Measurements from ENCODE around the gene ARID1B. TPM values are rescaled to one million over a fixed set of nuclear protein-coding genes. Genes with fewer than 3 reads are reported as not detected.

The ARID1B gene
- total RNA-seq, 2 experiments from 2014 or later: 36.9 to 38.9 TPM

GRCh38 chr6:157108923-157109322, 331.7 kb downstream of the ARID1B start:
- DNase-seq (no peak), ATAC-seq (no peak)
- Mint-ChIP-seq H3K27me3 (no peaks in the 10 kb centered on the region), H3K4me3 (no peak overlapping the region), H3K36me3 (ENCODE audit: low read depth) (peaks cover 22% of the 10 kb centered on the region), H3K27ac (no peak overlapping the region), H3K4me1 (ENCODE audit: low read depth) (peaks cover 27% of the 10 kb centered on the region), H3K9me3 (peaks cover 2% of the 10 kb centered on the region)
- CTCF ChIA-PET: interaction anchor here (1.2 to 3.8 kb wide), 3 partner anchors 9 to 75 kb away, joined by 3 to 12 read pairs (median 5); no protein-coding TSS in a partner anchor
- TF ChIP-seq CTCF (IDR thresholded peaks at IDR 0.05): no peak
- intact Hi-C loops (cut with micrococcal nuclease): loop anchor here (5.0 kb wide), 1 partner anchor 42 kb away; no protein-coding TSS in a partner anchor
- POLR2A ChIA-PET: interaction anchor here (0.9 to 1.3 kb wide), 3 partner anchors 20 to 32 kb away, joined by 3 to 4 read pairs (median 4); no protein-coding TSS in a partner anchor

GRCh38 chr6:157110607-157111006, 333.4 kb downstream of the ARID1B start:
- Mint-ChIP-seq H3K9me3 (peaks cover 2% of the 10 kb centered on the region), H3K4me3 (no peak overlapping the region), H3K36me3 (ENCODE audit: low read depth) (peaks cover 20% of the 10 kb centered on the region), H3K27me3 (no peaks in the 10 kb centered on the region), H3K4me1 (ENCODE audit: low read depth) (peaks cover 23% of the 10 kb centered on the region), H3K27ac (no peak overlapping the region)
- ATAC-seq (no peak), DNase-seq (no peak)
- CTCF ChIA-PET: interaction anchor here (1.1 kb wide), 1 partner anchor 76 kb away, joined by 6 read pairs; no protein-coding TSS in a partner anchor
- intact Hi-C loops (cut with micrococcal nuclease): no loop called here
- POLR2A ChIA-PET: no interaction called here
- TF ChIP-seq CTCF (IDR thresholded peaks at IDR 0.05): no peak

GRCh38 chr6:157113389-157113788, 336.2 kb downstream of the ARID1B start:
- Mint-ChIP-seq H3K9me3 (peaks cover 2% of the 10 kb centered on the region), H3K36me3 (ENCODE audit: low read depth) (peaks cover 20% of the 10 kb centered on the region), H3K4me3 (no peak overlapping the region), H3K27ac (no peak overlapping the region), H3K27me3 (no peaks in the 10 kb centered on the region), H3K4me1 (ENCODE audit: low read depth) (peaks cover under 1% of the 10 kb centered on the region)
- no peak for ATAC-seq
- CTCF ChIA-PET: no interaction called here
- intact Hi-C loops (cut with micrococcal nuclease): no loop called here
- POLR2A ChIA-PET: no interaction called here
- TF ChIP-seq CTCF (IDR thresholded peaks at IDR 0.05): no peak
- no peak for DNase-seq

GRCh38 chr6:157116426-157116825, 339.2 kb downstream of the ARID1B start:
- ATAC-seq (no peak), DNase-seq (no peak)
- H3K36me3 Mint-ChIP-seq (ENCODE audit: low read depth): peaks cover 14% of the 10 kb centered on the region
- no peak overlapping the region for H3K4me3 Mint-ChIP-seq
- H3K27ac Mint-ChIP-seq: no peak overlapping the region
- TF ChIP-seq CTCF (IDR thresholded peaks at IDR 0.05): no peak
- ChIA-PET CTCF (no interaction called here), POLR2A (no interaction called here)
- no peaks in the 10 kb centered on the region for H3K27me3 Mint-ChIP-seq
- H3K9me3 Mint-ChIP-seq: peaks cover 2% of the 10 kb centered on the region
- peaks cover 4% of the 10 kb centered on the region for H3K4me1 Mint-ChIP-seq (ENCODE audit: low read depth)
- intact Hi-C loops (cut with micrococcal nuclease): no loop called here

GRCh38 chr6:157117431-157118095, 340.4 kb downstream of the ARID1B start:
- ChIA-PET POLR2A (interaction anchor here (1.3 kb wide), 1 partner anchor 42 kb away, joined by 3 read pairs; no protein-coding TSS in a partner anchor), CTCF (interaction anchor here (0.5 to 1.3 kb wide), 4 partner anchors 9 to 1804 kb away, joined by 3 to 7 read pairs (median 4); no protein-coding TSS in a partner anchor)
- no peaks in the 10 kb centered on the region for H3K27me3 Mint-ChIP-seq
- H3K36me3 Mint-ChIP-seq (ENCODE audit: low read depth): peaks cover 9% of the 10 kb centered on the region
- H3K4me1 Mint-ChIP-seq (ENCODE audit: low read depth): peaks cover 4% of the 10 kb centered on the region
- no peak overlapping the region for H3K27ac Mint-ChIP-seq
- TF ChIP-seq CTCF (IDR thresholded peaks at IDR 0.05): no peak
- no peak overlapping the region for H3K4me3 Mint-ChIP-seq
- peaks cover 2% of the 10 kb centered on the region for H3K9me3 Mint-ChIP-seq
- DNase-seq (no peak), ATAC-seq (no peak)
- intact Hi-C loops (cut with micrococcal nuclease): no loop called here

All from activated CD8-positive, alpha-beta T cell treated with anti-CD3 and anti-CD28 coated beads for 36 hours (primary cell).